GM23338 (cell line): ENCODE results near the gene SCN4A.

Experiments used
- CTCF ChIP-seq, 2 experiments: fragments of 200-600 bp in 1 of 2; sonication (generic) in 1 of 2; conservative IDR thresholded peaks; 2 replicates each; pipeline versions ENCODE4 v1.5.1 to v1.6.1; 2016 to 2017; ENCODE audit warnings: antibody characterized with exemption in 2 of 2, low read depth in 2 of 2, mild to moderate bottlenecking in 2 of 2, moderate library complexity in 1 of 2
- EZH2 ChIP-seq: fragments of 200-600 bp; sonication (generic); IDR thresholded peaks from one replicate; pipeline ENCODE4 v1.8.0; 2017; ENCODE audit warnings: antibody characterized with exemption, mild to moderate bottlenecking, low read depth; ENCODE audit not compliant: unreplicated experiment
- JUNB ChIP-seq: IDR thresholded peaks from one replicate; pipeline ENCODE4 v1.6.1; 2016; ENCODE audit warnings: antibody characterized with exemption; ENCODE audit not compliant: unreplicated experiment
- NANOG ChIP-seq: IDR thresholded peaks from 2 replicates; pipeline ENCODE4 v1.6.1; 2016; ENCODE audit warnings: antibody characterized with exemption, borderline replicate concordance
- POLR2AphosphoS5 ChIP-seq: IDR thresholded peaks from 2 replicates; pipeline ENCODE4 v1.6.1; 2016; ENCODE audit warnings: antibody characterized with exemption, low read depth
- ZNF331 ChIP-seq: fragments of 250-450 bp; sonication (Bioruptor Pico); IDR thresholded peaks from 2 replicates; pipeline ENCODE4 v1.5.0; 2020; ENCODE audit warnings: low read depth, mild to moderate bottlenecking, moderate library complexity
- TF ChIP-seq, protein P1 (sequence below): IDR thresholded peaks from one replicate; pipeline ENCODE4 v1.6.1; 2018; ENCODE audit warnings: antibody characterized with exemption; ENCODE audit not compliant: unreplicated experiment

DNA sequence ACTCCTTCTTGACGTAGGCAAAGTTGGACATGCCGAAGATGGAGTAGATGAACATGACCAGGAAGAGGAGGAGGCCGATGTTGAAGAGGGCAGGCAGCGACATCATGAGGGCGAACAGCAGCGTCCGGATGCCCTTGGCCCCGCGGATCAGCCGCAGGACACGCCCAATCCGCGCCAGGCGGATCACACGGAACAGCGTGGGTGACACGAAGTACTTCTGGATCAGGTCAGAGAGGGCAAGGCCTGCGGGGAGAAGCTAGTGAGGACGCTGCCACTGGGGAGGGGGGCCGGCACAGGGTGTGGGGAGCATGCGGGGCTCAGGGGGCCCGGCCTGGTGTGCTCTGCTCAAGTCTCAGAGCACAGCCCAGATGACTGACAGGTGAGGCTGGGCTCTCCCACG lies 31.0 kb downstream of the SCN4A start:
- TF ChIP-seq CTCF (conservative IDR thresholded peaks at IDR 0.05; ENCODE audit: low read depth in 2 of 2) (no peak), POLR2AphosphoS5 (no peak), EZH2 (no peak), NANOG (no peak), ZNF331 (CRISPR knock-in tag) (no peak), JUNB (no peak)
- TF ChIP-seq, protein P1, sequence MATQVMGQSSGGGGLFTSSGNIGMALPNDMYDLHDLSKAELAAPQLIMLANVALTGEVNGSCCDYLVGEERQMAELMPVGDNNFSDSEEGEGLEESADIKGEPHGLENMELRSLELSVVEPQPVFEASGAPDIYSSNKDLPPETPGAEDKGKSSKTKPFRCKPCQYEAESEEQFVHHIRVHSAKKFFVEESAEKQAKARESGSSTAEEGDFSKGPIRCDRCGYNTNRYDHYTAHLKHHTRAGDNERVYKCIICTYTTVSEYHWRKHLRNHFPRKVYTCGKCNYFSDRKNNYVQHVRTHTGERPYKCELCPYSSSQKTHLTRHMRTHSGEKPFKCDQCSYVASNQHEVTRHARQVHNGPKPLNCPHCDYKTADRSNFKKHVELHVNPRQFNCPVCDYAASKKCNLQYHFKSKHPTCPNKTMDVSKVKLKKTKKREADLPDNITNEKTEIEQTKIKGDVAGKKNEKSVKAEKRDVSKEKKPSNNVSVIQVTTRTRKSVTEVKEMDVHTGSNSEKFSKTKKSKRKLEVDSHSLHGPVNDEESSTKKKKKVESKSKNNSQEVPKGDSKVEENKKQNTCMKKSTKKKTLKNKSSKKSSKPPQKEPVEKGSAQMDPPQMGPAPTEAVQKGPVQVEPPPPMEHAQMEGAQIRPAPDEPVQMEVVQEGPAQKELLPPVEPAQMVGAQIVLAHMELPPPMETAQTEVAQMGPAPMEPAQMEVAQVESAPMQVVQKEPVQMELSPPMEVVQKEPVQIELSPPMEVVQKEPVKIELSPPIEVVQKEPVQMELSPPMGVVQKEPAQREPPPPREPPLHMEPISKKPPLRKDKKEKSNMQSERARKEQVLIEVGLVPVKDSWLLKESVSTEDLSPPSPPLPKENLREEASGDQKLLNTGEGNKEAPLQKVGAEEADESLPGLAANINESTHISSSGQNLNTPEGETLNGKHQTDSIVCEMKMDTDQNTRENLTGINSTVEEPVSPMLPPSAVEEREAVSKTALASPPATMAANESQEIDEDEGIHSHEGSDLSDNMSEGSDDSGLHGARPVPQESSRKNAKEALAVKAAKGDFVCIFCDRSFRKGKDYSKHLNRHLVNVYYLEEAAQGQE, result no peak
